Dermis lymphatic vessel endothelial cell (primary cell): ENCODE measurements around the gene FOXA2. TPM values are rescaled to one million over a fixed set of nuclear protein-coding genes. Genes with fewer than 3 reads are reported as not detected.

ENCODE experiments used
- total RNA-seq: library from RNA; depleted of rRNA; stranded (reverse); fragments of >200 nt; gene quantifications from 2 replicates; pipeline ENCODE4 v1.2.1, GENCODE V29; 2014

FOXA2 gene
- total RNA-seq, result not detected in 2 replicates

GRCh38 chr20:22584522-22584921 lies at the start of gene FOXA2:
Gene FOXA2 (minus strand): TSS chr20:22584572. CDS start chr20:22584278, 294 bp downstream.

